Bronchus fibroblast of lung (primary cell): Measurements from ENCODE around the gene HBD. TPM values are rescaled to one million over a fixed set of nuclear protein-coding genes. Genes with fewer than 3 reads are reported as not detected.

ENCODE experiments used
- total RNA-seq: library from RNA; depleted of rRNA; stranded (reverse); fragments of >200 nt; gene quantifications from 2 replicates; pipeline ENCODE4 v1.2.3, GENCODE V29; 2015

The HBD gene
- total RNA-seq, result not detected in 2 replicates

DNA sequence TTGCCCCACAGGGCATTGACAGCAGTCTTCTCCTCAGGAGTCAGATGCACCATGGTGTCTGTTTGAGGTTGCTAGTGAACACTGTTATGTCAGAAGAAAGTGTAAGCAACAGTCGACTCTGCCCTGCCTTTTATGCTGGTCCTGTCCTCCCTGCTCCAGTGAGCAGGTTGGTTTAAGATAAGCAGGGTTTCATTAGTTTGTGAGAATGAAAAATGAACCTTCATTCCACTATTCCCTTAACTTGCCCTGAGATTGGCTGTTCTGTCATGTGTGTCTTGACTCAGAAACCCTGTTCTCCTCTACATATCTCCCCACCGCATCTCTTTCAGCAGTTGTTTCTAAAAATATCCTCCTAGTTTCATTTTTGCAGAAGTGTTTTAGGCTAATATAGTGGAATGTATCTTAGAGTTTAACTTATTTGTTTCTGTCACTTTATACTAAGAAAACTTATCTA is at the start of gene HBD:
HBD (minus strand) TSS at position 103 of the 454 bp plus-strand sequence; CDS start at position 53, 50 bp downstream.

GRCh38 chr11:5269715-5270147 is 35.4 kb upstream of the HBD start, which contains the start of gene HBE1:
Gene HBE1, minus strand, starts transcription at chr11:5269945. Its CDS starts 55 bp downstream, at chr11:5269890.

DNA sequence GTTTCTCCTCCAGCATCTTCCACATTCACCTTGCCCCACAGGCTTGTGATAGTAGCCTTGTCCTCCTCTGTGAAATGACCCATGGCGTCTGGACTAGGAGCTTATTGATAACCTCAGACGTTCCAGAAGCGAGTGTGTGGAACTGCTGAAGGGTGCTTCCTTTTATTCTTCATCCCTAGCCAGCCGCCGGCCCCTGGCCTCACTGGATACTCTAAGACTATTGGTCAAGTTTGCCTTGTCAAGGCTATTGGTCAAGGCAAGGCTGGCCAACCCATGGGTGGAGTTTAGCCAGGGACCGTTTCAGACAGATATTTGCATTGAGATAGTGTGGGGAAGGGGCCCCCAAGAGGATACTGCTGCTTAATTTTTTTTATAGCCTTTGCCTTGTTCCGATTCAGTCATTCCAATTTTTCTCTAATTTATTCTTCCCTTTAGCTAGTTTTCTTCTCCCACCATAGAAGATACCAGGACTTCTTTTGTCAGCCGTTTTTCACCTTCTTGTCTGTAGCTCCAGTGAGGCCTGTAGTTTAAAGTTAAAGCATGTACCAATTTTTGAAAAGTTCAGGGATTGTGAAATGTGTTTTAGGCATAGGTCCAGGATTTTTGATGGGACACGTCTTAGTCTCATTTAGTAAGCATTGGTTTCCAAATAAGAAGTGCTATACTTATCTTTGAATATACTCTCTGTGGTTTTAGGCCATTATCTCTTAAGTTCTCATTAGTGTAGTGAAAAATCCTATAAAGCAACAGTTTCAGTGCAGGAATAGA is 20.5 kb upstream of the HBD start, which contains the start of gene HBG2:
HBG2 (minus strand) TSS at position 136 of the 768 bp plus-strand sequence; CDS start at position 83, 53 bp downstream.

DNA sequence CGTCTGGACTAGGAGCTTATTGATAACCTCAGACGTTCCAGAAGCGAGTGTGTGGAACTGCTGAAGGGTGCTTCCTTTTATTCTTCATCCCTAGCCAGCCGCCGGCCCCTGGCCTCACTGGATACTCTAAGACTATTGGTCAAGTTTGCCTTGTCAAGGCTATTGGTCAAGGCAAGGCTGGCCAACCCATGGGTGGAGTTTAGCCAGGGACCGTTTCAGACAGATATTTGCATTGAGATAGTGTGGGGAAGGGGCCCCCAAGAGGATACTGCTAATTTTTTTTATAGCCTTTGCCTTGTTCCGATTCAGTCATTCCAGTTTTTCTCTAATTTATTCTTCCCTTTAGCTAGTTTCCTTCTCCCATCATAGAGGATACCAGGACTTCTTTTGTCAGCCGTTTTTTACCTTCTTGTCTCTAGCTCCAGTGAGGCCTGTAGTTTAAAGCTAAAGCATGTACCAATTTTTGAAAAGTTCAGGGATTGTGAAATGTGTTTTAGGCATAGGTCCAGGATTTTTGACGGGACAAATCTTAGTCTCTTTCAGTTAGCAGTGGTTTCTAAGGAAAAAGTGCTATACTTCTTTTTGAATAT is 15.6 kb upstream of the HBD start, which contains the start of gene HBG1:
HBG1 (minus strand) TSS at position 51 of the 590 bp plus-strand sequence. CDS start 53 bp downstream, outside the sequence.

DNA sequence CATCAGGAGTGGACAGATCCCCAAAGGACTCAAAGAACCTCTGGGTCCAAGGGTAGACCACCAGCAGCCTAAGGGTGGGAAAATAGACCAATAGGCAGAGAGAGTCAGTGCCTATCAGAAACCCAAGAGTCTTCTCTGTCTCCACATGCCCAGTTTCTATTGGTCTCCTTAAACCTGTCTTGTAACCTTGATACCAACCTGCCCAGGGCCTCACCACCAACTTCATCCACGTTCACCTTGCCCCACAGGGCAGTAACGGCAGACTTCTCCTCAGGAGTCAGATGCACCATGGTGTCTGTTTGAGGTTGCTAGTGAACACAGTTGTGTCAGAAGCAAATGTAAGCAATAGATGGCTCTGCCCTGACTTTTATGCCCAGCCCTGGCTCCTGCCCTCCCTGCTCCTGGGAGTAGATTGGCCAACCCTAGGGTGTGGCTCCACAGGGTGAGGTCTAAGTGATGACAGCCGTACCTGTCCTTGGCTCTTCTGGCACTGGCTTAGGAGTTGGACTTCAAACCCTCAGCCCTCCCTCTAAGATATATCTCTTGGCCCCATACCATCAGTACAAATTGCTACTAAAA is 7.5 kb downstream of the HBD start, which contains the start of gene HBB:
HBB (minus strand) TSS at position 340 of the 579 bp plus-strand sequence; CDS start at position 290, 50 bp downstream.

DNA sequence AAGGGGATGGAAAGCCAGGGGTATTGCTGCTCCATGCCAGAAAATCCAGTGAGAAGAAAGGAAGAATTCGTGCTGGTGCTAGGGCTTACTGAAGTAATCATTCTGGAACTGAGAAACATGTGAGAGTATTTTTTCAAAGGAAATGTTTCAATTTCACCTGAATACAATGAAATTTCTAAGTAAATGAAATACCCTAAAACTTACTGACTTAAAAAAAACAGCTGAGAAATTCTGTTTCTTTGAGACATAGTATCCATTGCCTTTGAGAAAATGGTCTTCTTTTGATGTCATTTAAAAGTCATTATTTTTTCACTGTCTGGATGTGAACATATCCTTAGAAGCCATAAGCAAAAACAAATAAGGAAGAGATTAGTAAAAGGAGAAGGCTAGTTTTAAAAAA is 33.7 kb downstream of the HBD start, which contains the start of gene OR51V1:
OR51V1 (minus strand) TSS at position 101 of the 400 bp plus-strand sequence; CDS start at position 101, 0 bp downstream.

Other genes starting within 250 kb of the HBD start
- gene OR51L1, start 239.6 kb downstream of the HBD start, total RNA-seq, result not detected in 2 replicates
- not detected in 2 replicates for gene OR52J3, start 188.0 kb downstream of the HBD start, total RNA-seq
- gene OR52E2, start 174.9 kb downstream of the HBD start, total RNA-seq, result not detected in 2 replicates
- gene OR52E1, start 164.9 kb downstream of the HBD start, total RNA-seq, result not detected in 2 replicates
- gene OR52A5, start 96.1 kb downstream of the HBD start, total RNA-seq, result not detected in 2 replicates
- gene OR52A1, start 79.7 kb downstream of the HBD start, total RNA-seq, result not detected in 2 replicates
- not detected in 2 replicates for gene OR51V1, start 33.8 kb downstream of the HBD start, total RNA-seq
- not detected in 2 replicates for gene HBB, start 7.4 kb downstream of the HBD start, total RNA-seq
- not detected in 2 replicates for gene HBG1, start 15.4 kb upstream of the HBD start, total RNA-seq
- gene HBG2, start 20.3 kb upstream of the HBD start, total RNA-seq, result not detected in 2 replicates
- 0.89 TPM in 1 of 2 replicates, not detected in the other for gene HBE1, start 35.5 kb upstream of the HBD start, total RNA-seq
- not detected in 2 replicates for gene OR51B4, start 67.5 kb upstream of the HBD start, total RNA-seq
- gene OR51B2, start 89.8 kb upstream of the HBD start, total RNA-seq, result not detected in 2 replicates
- not detected in 2 replicates for gene OR51B5, start 109.0 kb upstream of the HBD start, total RNA-seq
- gene OR51B6, start 117.0 kb upstream of the HBD start, total RNA-seq, result not detected in 2 replicates
- not detected in 2 replicates for gene OR51M1, start 149.3 kb upstream of the HBD start, total RNA-seq
- not detected in 2 replicates for gene OR51Q1, start 187.6 kb upstream of the HBD start, total RNA-seq
- gene OR51I1, start 207.0 kb upstream of the HBD start, total RNA-seq, result not detected in 2 replicates
- gene OR51I2, start 214.8 kb upstream of the HBD start, total RNA-seq, result not detected in 2 replicates